GM23248 (cell line): ENCODE measurements around the gene CIAO3. TPM values are rescaled to one million over a fixed set of nuclear protein-coding genes. Genes with fewer than 3 reads are reported as not detected.

ENCODE experiments used
- DNase-seq: peaks from one replicate; pipeline ENCODE4 v3.0.0-alpha.2; 2015
- H2AFZ ChIP-seq: fragments of 200-600 bp; sonication (generic); 2 replicates; pipeline ENCODE4 v1.6.1; 2016; ENCODE audit warnings: antibody characterized with exemption
- H3F3A ChIP-seq: fragments of 200-600 bp; sonication (generic); 2 replicates; pipeline ENCODE4 v1.6.1; 2016; ENCODE audit warnings: mild to moderate bottlenecking, antibody characterized with exemption, mixed run types; ENCODE audit not compliant: insufficient read depth
- H3K27ac ChIP-seq: fragments of 200-600 bp; sonication (generic); 2 replicates; pipeline ENCODE4 v1.5.1; 2016; ENCODE audit warnings: mild to moderate bottlenecking
- H3K27me3 ChIP-seq: fragments of 200-600 bp; sonication (generic); replicated peaks from 2 replicates; pipeline ENCODE4 v1.6.1; 2016; ENCODE audit warnings: mild to moderate bottlenecking; ENCODE audit not compliant: insufficient read depth
- H3K36me3 ChIP-seq: fragments of 200-600 bp; sonication (generic); 2 replicates; pipeline ENCODE4 v1.6.1; 2016; ENCODE audit warnings: low read depth, mild to moderate bottlenecking
- H3K4me1 ChIP-seq: fragments of 200-600 bp; sonication (generic); 2 replicates; pipeline ENCODE4 v1.6.1; 2016; ENCODE audit warnings: mild to moderate bottlenecking; ENCODE audit not compliant: insufficient read depth
- H3K4me2 ChIP-seq: fragments of 200-600 bp; sonication (generic); one replicate; pipeline ENCODE4 v1.6.1; 2016; ENCODE audit warnings: mild to moderate bottlenecking; ENCODE audit not compliant: unreplicated experiment
- H3K4me3 ChIP-seq: fragments of 200-600 bp; sonication (generic); 2 replicates; pipeline ENCODE4 v1.5.1; 2016; ENCODE audit warnings: mild to moderate bottlenecking
- H3K79me2 ChIP-seq: fragments of 200-600 bp; sonication (generic); 2 replicates; pipeline ENCODE4 v1.6.1; 2016; ENCODE audit warnings: mild to moderate bottlenecking; ENCODE audit not compliant: insufficient read depth
- H3K9ac ChIP-seq: fragments of 200-600 bp; sonication (generic); 2 replicates; pipeline ENCODE4 v1.6.1; 2016; ENCODE audit warnings: mild to moderate bottlenecking
- H3K9me2 ChIP-seq: fragments of 200-600 bp; sonication (generic); 2 replicates; pipeline ENCODE4 v1.6.1; 2016; ENCODE audit warnings: mixed run types, mild to moderate bottlenecking, moderate library complexity; ENCODE audit not compliant: insufficient read depth
- H3K9me3 ChIP-seq: fragments of 200-600 bp; sonication (generic); one replicate; pipeline ENCODE4 v1.6.1; 2017; ENCODE audit warnings: low read depth
- H4K20me1 ChIP-seq: fragments of 200-600 bp; sonication (generic); 2 replicates; pipeline ENCODE4 v1.6.0; 2016; ENCODE audit not compliant: insufficient read depth
- EZH2 ChIP-seq: fragments of 200-600 bp; sonication (generic); IDR thresholded peaks from 2 replicates; pipeline ENCODE4 v1.6.1; 2018; ENCODE audit warnings: antibody characterized with exemption, mild to moderate bottlenecking; ENCODE audit not compliant: insufficient read depth, poor library complexity, severe bottlenecking
- EZH2phosphoT487 ChIP-seq: fragments of 200-600 bp; sonication (generic); IDR thresholded peaks from 2 replicates; pipeline ENCODE4 v1.6.1; 2018; ENCODE audit warnings: antibody characterized with exemption, moderate library complexity, mild to moderate bottlenecking, low read depth; ENCODE audit not compliant: insufficient read depth
- WGBS, 2 experiments: methylation state at CpG; one replicate each; pipeline ENCODE4 v1.1.6; 2015 to 2017; ENCODE audit warnings: low lambda C conversion rate in 2 of 2, low coverage in 1 of 2; ENCODE audit errors: missing lambda C conversion rate in 2 of 2; 5-methylcytosine and 5-hydroxymethylcytosine counted together
- in situ Hi-C: fragments of 300-500 bp; cut with MboI; formaldehyde crosslinking; loops from 2 replicates; pipeline ENCODE4 v1.15.0; 2020
- polyA plus RNA-seq: library from polyadenylated mRNA; unstranded; fragments of >200 nt; fragmentation: Nextera tagmentation; extraction: Ambion mirVana; gene quantifications from 2 replicates; pipeline ENCODE4 v1.2.1, GENCODE V29; 2016
- total RNA-seq: library from RNA; depleted of rRNA; stranded (reverse); fragments of >200 nt; shearing (Covaris generic); gene quantifications from 2 replicates; pipeline ENCODE4 v1.2.3, GENCODE V29; 2014

CIAO3 gene
- total and polyA plus RNA-seq, 2 experiments from 2014 or later, result 24.5 to 37.5 TPM

GRCh38 chr16:689175-689897, 51.5 kb downstream of the CIAO3 start:
- WGBS, 2 experiments, result 82 to 85% methylated on average over 26 of the region's 26 CpGs
- H3K79me2 ChIP-seq, result peaks cover 28% of the 10 kb centered on the region
- TF ChIP-seq EZH2 (no peak), EZH2phosphoT487 (no peak)
- in situ Hi-C loops, result no loop called here
- no peaks in the 10 kb centered on the region for H3K36me3 ChIP-seq
- no peak for DNase-seq
- H3K9me3 ChIP-seq, result no peaks in the 10 kb centered on the region
- H3K4me3 ChIP-seq, result peak overlapping the region; percentile 93
- peaks cover 8% of the 10 kb centered on the region; the same call in 1 of the 2 replicates for H3K4me1 ChIP-seq
- peak overlapping the region; percentile 91 for H3K4me2 ChIP-seq
- peaks cover 3% of the 10 kb centered on the region; the same call in 1 of the 2 replicates for H3K27me3 ChIP-seq
- H3K9me2 ChIP-seq, result no peaks in the 10 kb centered on the region
- peak overlapping the region; percentile 97 for H2AFZ ChIP-seq
- no peaks in the 10 kb centered on the region for H3F3A ChIP-seq
- peak overlapping the region; percentile 28; the same call in 1 of the 2 replicates for H3K27ac ChIP-seq
- peak overlapping the region; percentile 93 for H3K9ac ChIP-seq
- H4K20me1 ChIP-seq, result no peaks in the 10 kb centered on the region

GRCh38 chr16:687499-687898, 53.3 kb downstream of the CIAO3 start:
- in situ Hi-C loops, result no loop called here
- 92 to 95% methylated on average over 19 of the region's 19 CpGs for WGBS, 2 experiments
- H3K79me2 ChIP-seq, result peaks cover 41% of the 10 kb centered on the region

GRCh38 chr16:686459-687260, 54.1 kb downstream of the CIAO3 start:
- H3K27ac ChIP-seq, result no peak overlapping the region
- no peaks in the 10 kb centered on the region for H3K9me2 ChIP-seq
- H2AFZ ChIP-seq, result no peak overlapping the region
- TF ChIP-seq EZH2, result no peak
- no peak for TF ChIP-seq EZH2phosphoT487
- in situ Hi-C loops, result no loop called here
- H3K9ac ChIP-seq, result no peak overlapping the region
- H3K4me1 ChIP-seq, result peaks cover 19% of the 10 kb centered on the region
- H3K36me3 ChIP-seq, result peaks cover 10% of the 10 kb centered on the region; the same call in 1 of the 2 replicates
- DNase-seq, result no peak
- H3K79me2 ChIP-seq, result peaks cover 50% of the 10 kb centered on the region
- no peak overlapping the region for H3K4me2 ChIP-seq
- H4K20me1 ChIP-seq, result no peaks in the 10 kb centered on the region
- peaks cover 10% of the 10 kb centered on the region; the same call in 1 of the 2 replicates for H3F3A ChIP-seq
- no peak overlapping the region for H3K4me3 ChIP-seq
- no peaks in the 10 kb centered on the region for H3K9me3 ChIP-seq
- H3K27me3 ChIP-seq, result no peaks in the 10 kb centered on the region
- 91 to 93% methylated on average over 47 to 51 of the region's 51 CpGs for WGBS, 2 experiments

More at GRCh38 chr16:687499-687898, 53.3 kb downstream of the CIAO3 start:
- H3K9me3 ChIP-seq, result no peaks in the 10 kb centered on the region
- DNase-seq, result no peak
- 0 out of 2 replicates have a peak, but pooled peaks cover 2% of the 10 kb centered on the region for H3K36me3 ChIP-seq
- H3F3A ChIP-seq, result 0 out of 2 replicates have a peak, but pooled peaks cover 2% of the 10 kb centered on the region
- peaks cover 13% of the 10 kb centered on the region; the same call in 1 of the 2 replicates for H3K4me1 ChIP-seq
- no peak overlapping the region for H3K4me3 ChIP-seq
- H3K9ac ChIP-seq, result no peak overlapping the region
- H3K27ac ChIP-seq, result no peak overlapping the region
- H3K4me2 ChIP-seq, result no peak overlapping the region
- TF ChIP-seq EZH2 (no peak), EZH2phosphoT487 (no peak)
- no peaks in the 10 kb centered on the region for H3K27me3 ChIP-seq
- H3K9me2 ChIP-seq, result no peaks in the 10 kb centered on the region
- H2AFZ ChIP-seq, result no peak overlapping the region
- no peaks in the 10 kb centered on the region for H4K20me1 ChIP-seq

- Histone ChIP-seq H3K4me3 (no peak overlapping the region), H3K27me3 (no peaks in the 10 kb centered on the region), H3K79me2 (peaks cover 57% of the 10 kb centered on the region), H3K4me2 (no peak overlapping the region), H3K36me3 (peaks cover 11% of the 10 kb centered on the region; the same call in 1 of the 2 replicates), H2AFZ (no peak overlapping the region), H3K9me3 (no peaks in the 10 kb centered on the region), H3K9ac (no peak overlapping the region), H3K4me1 (peaks cover 23% of the 10 kb centered on the region), H3K9me2 (no peaks in the 10 kb centered on the region), H3F3A (peaks cover 15% of the 10 kb centered on the region; the same call in 1 of the 2 replicates), H3K27ac (no peak overlapping the region), H4K20me1 (no peaks in the 10 kb centered on the region)
- TF ChIP-seq EZH2phosphoT487 (no peak), EZH2 (no peak)
- 66 to 78% methylated on average over 9 of the region's 10 CpGs for WGBS, 2 experiments
- DNase-seq, result peak; percentile 74
- in situ Hi-C loops, result no loop called here
Observed at GRCh38 chr16:685967-686366, 54.8 kb downstream of the CIAO3 start.
